GM15510 (cell line): ENCODE measurements around the gene SLC47A1.

Source experiments
- POLR2A ChIP-seq: IDR thresholded peaks from 3 replicates; pipeline ENCODE4 v1.6.1; 2011; ENCODE audit warnings: borderline replicate concordance; ENCODE audit not compliant: insufficient read length; ENCODE audit errors: extremely low read depth

The SLC47A1 gene

DNA sequence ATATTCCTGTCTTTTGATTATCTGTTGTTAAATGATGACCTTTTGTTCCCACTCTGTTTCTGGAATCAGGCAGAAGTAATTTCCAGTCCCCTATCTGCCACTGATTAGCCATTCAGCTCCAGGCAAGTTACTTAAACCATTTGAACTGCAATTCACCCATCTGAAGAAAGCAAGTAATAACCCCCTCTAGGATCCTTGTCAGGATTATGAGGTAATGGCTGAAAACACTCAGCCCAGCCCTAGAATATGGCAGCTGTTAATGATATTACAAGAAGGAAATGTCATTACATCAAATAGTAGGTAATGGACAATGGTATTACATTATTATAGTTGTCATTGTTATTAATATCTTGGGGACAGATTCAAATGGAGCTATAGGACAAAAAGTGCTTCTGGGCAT lies 16.0 kb upstream of the SLC47A1 start:
- no peak for TF ChIP-seq POLR2A

- TF ChIP-seq POLR2A: no peak
Observed at GRCh38 chr17:19520641-19521040, 13.0 kb upstream of the SLC47A1 start.

DNA sequence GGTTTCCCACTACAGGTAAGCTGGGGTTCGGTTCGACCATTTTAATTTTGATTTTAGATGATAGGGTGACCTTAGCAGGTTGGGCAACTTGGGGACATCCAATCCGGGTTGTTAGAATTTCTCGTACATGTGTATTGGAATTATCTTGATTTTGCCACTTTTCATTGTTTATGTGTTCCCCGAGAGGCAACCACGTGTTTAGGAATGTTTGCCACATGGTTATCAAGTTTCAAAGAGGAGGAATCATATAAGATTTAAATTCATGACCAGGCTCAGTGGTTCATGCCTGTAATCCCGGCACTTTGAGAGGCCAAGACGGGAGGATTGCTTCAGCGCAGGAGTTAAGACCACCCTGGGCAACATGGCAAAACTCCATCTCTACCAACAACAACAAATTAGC lies 10.0 kb upstream of the SLC47A1 start:
- no peak for TF ChIP-seq POLR2A

GRCh38 chr17:19531780-19532501 lies 1.7 kb upstream of the SLC47A1 start:
- TF ChIP-seq POLR2A: no peak

DNA sequence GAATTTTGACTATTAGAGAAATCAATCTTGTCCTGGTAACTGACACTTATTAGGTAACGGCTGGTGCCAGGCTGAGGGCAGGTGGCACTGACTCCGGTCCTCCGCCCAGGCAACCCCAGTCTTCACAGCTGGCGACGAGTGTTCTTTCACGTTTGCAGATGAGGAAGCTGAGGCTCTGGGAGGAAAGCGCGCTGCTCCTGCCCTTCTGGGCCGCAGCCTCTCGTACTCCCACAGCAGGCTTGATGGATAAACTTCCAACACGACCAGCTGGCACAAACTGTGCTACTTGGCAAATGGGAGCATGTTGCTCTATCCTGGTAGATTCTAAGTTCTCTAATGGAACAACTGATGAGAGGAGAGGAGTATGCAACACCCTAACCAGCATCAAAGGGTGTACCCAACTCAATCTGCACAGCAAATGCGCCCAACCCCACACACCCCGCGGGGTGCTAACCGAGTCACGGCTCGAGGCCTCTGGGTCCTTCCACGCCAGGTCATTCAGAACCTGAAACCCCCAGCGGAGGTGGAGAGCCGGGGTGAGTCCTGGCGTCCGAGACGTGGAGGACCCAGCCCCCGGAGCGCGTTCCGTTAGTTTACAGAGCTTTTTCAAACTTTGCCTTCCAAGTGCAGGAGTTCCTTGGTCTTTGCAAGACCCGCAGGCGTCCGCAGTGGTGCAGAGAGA lies 477 bp upstream of the SLC47A1 start:
- no peak for TF ChIP-seq POLR2A

DNA sequence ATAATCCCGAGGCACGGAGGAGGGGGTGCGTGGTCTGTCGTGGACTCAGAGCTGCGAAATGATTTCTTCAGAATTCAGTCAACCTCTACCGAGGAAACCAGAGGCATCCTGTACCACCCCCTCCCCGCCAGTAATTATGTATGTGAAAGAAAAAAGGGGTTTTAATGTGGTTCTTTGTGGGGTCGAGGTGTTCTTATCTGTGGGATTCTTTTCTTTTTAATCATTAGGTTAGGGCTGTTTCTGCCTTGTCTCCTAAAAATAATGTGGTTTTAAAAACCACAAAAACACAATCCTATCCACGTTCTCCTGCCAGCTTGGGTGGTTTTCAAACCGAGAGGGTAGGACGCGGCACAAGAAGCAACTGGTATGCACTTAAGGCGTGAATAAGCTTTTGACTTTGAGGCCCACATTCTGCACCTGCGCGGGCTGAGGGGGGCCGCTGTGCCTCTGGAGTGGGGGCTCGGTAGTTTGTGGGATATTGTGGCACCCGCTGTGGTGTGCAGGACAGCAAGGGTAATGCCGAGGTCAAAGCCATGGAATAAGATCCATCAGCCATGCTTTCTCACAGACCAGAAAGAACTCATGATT lies 1.0 kb downstream of the SLC47A1 start:
- TF ChIP-seq POLR2A: no peak

DNA sequence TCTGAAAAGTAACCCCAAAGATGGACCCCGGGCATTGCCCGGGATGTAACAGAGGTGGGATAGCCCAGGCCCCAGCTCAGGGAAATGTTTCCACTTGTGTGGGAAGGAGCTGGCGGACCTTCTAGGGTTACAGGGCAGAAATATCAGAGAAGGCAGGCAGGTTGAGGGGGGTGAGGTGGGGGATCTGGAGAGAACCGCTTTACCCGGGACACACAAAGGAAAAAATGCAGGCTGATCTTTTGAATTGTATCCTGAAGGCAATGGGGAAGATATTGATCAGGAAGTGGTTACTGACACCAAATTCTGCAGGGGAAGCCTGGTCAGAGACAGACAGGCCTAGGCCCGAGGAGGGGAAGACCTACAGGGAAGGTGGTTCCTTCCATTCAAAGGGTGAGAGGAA lies 3.5 kb downstream of the SLC47A1 start:
- no peak for TF ChIP-seq POLR2A

- no peak for TF ChIP-seq POLR2A
Observed at GRCh38 chr17:19538095-19539039, 4.7 kb downstream of the SLC47A1 start.

GRCh38 chr17:19539040-19539399 lies 5.4 kb downstream of the SLC47A1 start:
- TF ChIP-seq POLR2A: no peak

- no peak for TF ChIP-seq POLR2A
Observed at GRCh38 chr17:19539841-19540311, 6.2 kb downstream of the SLC47A1 start.

GRCh38 chr17:19540706-19541370 lies 7.2 kb downstream of the SLC47A1 start:
- TF ChIP-seq POLR2A: no peak

DNA sequence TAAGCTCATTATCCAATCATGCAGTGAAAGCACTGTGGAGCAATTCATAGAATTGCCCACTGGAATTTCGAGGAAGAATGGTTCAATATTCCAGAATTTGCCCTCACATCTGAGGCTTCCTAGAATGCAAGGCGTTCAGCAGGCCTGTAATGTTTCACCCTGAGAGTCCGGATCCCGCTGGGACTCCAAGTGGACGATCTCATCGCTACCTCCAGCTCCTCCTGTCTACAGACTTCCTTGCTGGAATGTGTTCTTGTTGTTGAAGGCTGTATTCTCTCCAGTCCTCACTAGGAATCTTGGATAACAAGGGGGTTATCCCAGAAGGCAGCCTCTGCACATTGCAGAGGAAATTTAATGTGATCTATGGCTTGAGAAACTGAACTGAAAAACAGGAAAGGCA lies 7.8 kb downstream of the SLC47A1 start:
- no peak for TF ChIP-seq POLR2A

DNA sequence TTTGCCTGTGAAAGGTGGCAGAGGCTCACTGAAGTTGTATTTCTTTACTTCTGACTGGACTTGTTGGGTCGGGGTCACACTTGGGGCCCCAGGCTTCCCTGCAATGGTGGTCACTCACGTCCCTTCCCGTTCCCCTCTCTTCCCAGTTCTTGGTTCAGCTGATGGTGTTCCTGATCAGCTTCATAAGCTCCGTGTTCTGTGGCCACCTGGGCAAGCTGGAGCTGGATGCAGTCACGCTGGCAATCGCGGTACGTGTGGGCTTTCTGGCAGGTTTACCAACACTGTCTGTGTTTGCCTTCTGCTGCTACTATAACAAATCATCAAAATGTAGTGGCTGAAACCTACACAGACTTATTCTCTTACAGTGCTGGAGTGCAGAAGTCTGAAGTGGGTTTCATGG lies 8.6 kb downstream of the SLC47A1 start:
- TF ChIP-seq POLR2A: no peak

DNA sequence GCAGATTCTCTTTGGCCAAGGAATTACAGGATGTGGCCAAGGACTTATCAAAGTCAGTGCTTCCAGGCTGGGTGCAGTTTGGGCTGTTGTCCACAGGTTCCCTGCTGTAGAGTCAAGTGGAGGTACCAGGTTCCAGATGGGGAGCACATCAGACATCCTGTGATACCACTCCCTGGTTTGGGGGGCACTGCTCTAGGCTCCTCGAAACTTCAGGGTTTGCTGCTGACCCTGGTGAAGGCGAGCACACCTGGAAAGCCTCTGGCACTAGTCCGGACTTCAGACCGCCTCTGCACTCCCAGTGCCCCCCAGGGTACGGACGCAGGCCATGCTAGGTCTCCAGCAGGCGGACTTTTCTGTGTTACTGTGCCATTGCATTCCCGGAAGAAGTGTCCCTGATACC lies 10.7 kb downstream of the SLC47A1 start:
- no peak for TF ChIP-seq POLR2A
